ENCODE measurements around the gene DUSP22.

- TF ChIP-seq, protein P1, sequence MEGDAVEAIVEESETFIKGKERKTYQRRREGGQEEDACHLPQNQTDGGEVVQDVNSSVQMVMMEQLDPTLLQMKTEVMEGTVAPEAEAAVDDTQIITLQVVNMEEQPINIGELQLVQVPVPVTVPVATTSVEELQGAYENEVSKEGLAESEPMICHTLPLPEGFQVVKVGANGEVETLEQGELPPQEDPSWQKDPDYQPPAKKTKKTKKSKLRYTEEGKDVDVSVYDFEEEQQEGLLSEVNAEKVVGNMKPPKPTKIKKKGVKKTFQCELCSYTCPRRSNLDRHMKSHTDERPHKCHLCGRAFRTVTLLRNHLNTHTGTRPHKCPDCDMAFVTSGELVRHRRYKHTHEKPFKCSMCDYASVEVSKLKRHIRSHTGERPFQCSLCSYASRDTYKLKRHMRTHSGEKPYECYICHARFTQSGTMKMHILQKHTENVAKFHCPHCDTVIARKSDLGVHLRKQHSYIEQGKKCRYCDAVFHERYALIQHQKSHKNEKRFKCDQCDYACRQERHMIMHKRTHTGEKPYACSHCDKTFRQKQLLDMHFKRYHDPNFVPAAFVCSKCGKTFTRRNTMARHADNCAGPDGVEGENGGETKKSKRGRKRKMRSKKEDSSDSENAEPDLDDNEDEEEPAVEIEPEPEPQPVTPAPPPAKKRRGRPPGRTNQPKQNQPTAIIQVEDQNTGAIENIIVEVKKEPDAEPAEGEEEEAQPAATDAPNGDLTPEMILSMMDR (conservative IDR thresholded peaks at IDR 0.05), result no peak
- no peak for TF ChIP-seq ZFX (IDR thresholded peaks at IDR 0.05)
Observed at GRCh38 chr6:373031-373430, 80.7 kb downstream of the DUSP22 start.
